Upper lobe of left lung (tissue), 6 donors: ENCODE data around the gene XRCC4. TPM values are rescaled to one million over a fixed set of nuclear protein-coding genes. Genes with fewer than 3 reads are reported as not detected.
A peak's percentile ranks its signal among the peaks of the same experiment; 100 is the strongest.

Experiments used
- ATAC-seq, 2 donors: fragments of 200-7000 bp; cut with Tn5 transposase; one replicate each; pipeline ENCODE4 v1.9.1; 2022; ENCODE audit warnings: mild to moderate bottlenecking in 2 of 2, moderate library complexity in 2 of 2; ENCODE audit not compliant: low FRiP score in 2 of 2
- DNase-seq, 2 donors: peaks; one replicate each; pipeline ENCODE4 v3.0.0-alpha.2; 2019 to 2020
- H3K27ac ChIP-seq, 4 donors: fragments of 200-600 bp; sonication (generic); one replicate each; pipeline ENCODE4 v1.5.1; 2016 to 2019
- H3K27me3 ChIP-seq, 4 donors: fragments of 200-600 bp; sonication (generic); one replicate each; pipeline ENCODE4 v1.5.1; 2017 to 2019
- H3K36me3 ChIP-seq, 4 donors: fragments of 200-600 bp; sonication (generic); one replicate each; pipeline ENCODE4 v1.5.1; 2016 to 2019
- H3K4me1 ChIP-seq, 4 donors: fragments of 200-600 bp; sonication (generic); one replicate each; pipeline ENCODE4 v1.5.1; 2018 to 2019
- H3K4me3 ChIP-seq, 4 donors: fragments of 200-600 bp; sonication (generic); one replicate each; pipeline ENCODE4 v1.5.1; 2017 to 2019; ENCODE audit warnings: mild to moderate bottlenecking in 2 of 4, moderate library complexity in 1 of 4
- H3K9me3 ChIP-seq, 4 donors: fragments of 200-600 bp; sonication (generic); one replicate each; pipeline ENCODE4 v1.5.1; 2018 to 2019
- CTCF ChIP-seq, 6 experiments: fragments of 450-650 bp in 4 of 6; fragments of 200-600 bp in 2 of 6; sonication (generic) in 2 of 6; IDR thresholded peaks; one replicate each; pipeline ENCODE4 v1.5.1; 2016 to 2019; ENCODE audit warnings: antibody characterized with exemption in 6 of 6
- EP300 ChIP-seq, 4 donors: sonication (generic); formaldehyde crosslinking; IDR thresholded peaks; one replicate each; pipeline ENCODE4 v1.5.1; 2017; ENCODE audit warnings: antibody characterized with exemption in 4 of 4, control low read depth in 2 of 4
- POLR2A ChIP-seq, 4 donors: fragments of 450-650 bp; IDR thresholded peaks; one replicate each; pipeline ENCODE4 v1.5.1; 2016 to 2017; ENCODE audit warnings: antibody characterized with exemption in 4 of 4, mild to moderate bottlenecking in 2 of 4
- POLR2AphosphoS5 ChIP-seq, 2 donors: sonication (generic); formaldehyde crosslinking; IDR thresholded peaks; one replicate each; pipeline ENCODE4 v1.5.1; 2017; ENCODE audit warnings: antibody characterized with exemption in 2 of 2
- WGBS, 2 donors: methylation state at CpG; one replicate each; pipeline ENCODE4 v1.1.5; 2017 to 2018; 5-methylcytosine and 5-hydroxymethylcytosine counted together
- total RNA-seq, 6 donors: library from RNA; depleted of rRNA in 4 of 6; stranded (reverse); fragments of >200 nt in 4 of 6; gene quantifications; one replicate each; pipeline versions ENCODE4 v1.1.0 to v1.2.1, GENCODE V29; 2016 to 2021
- donor health status: DM: no; HTN: no; CAD: no; lungs with moderate emphysema.
- donor health status: DM: no; HTN: yes; CAD: no; lungs with severe emphysema.

Gene XRCC4
- total RNA-seq, 6 donors from 2014 or later: 4.4 to 11.8 (median 7.7) TPM

- DNase-seq: no peak
- WGBS, 2 donors: 56 to 79% methylated on average over 3 of the region's 3 CpGs
- Histone ChIP-seq H3K36me3 (no peaks in the 10 kb centered on the region), H3K27me3 (no peaks in the 10 kb centered on the region), H3K4me1 (no peaks in the 10 kb centered on the region), H3K27ac (no peak overlapping the region), H3K4me3 (no peak overlapping the region), H3K9me3 (no peaks in the 10 kb centered on the region)
- no peak for TF ChIP-seq POLR2AphosphoS5 (IDR thresholded peaks at IDR 0.05)
- no peak for TF ChIP-seq POLR2A (IDR thresholded peaks at IDR 0.05)
- no peak for TF ChIP-seq CTCF (IDR thresholded peaks at IDR 0.05)
- TF ChIP-seq EP300 (IDR thresholded peaks at IDR 0.05): no peak
- no peak for ATAC-seq
Measured at GRCh38 chr5:83162601-83163000, 85.3 kb downstream of the XRCC4 start.

GRCh38 chr5:83167538-83167937 lies 90.2 kb downstream of the XRCC4 start:
- no peak for TF ChIP-seq EP300 (IDR thresholded peaks at IDR 0.05)
- TF ChIP-seq POLR2AphosphoS5 (IDR thresholded peaks at IDR 0.05): no peak
- no peak for TF ChIP-seq POLR2A (IDR thresholded peaks at IDR 0.05)
- TF ChIP-seq CTCF (IDR thresholded peaks at IDR 0.05): no peak

GRCh38 chr5:83169571-83170337 lies 92.4 kb downstream of the XRCC4 start:
- 83 to 87% methylated on average over 2 of the region's 2 CpGs for WGBS, 2 donors

More at GRCh38 chr5:83167538-83167937, 90.2 kb downstream of the XRCC4 start:
- H3K27me3 ChIP-seq: no peaks in the 10 kb centered on the region
- H3K4me1 ChIP-seq: no peaks in the 10 kb centered on the region
- DNase-seq (no peak), ATAC-seq (no peak)
- no peaks in the 10 kb centered on the region for H3K9me3 ChIP-seq
- no peak overlapping the region for H3K4me3 ChIP-seq
- no peak overlapping the region for H3K27ac ChIP-seq
- H3K36me3 ChIP-seq: no peaks in the 10 kb centered on the region

GRCh38 chr5:83172011-83172410 lies 94.7 kb downstream of the XRCC4 start:
- ATAC-seq (no peak), DNase-seq (no peak)
- no peaks in the 10 kb centered on the region for H3K4me1 ChIP-seq
- no peak overlapping the region for H3K27ac ChIP-seq
- no peaks in the 10 kb centered on the region for H3K9me3 ChIP-seq
- H3K27me3 ChIP-seq: no peaks in the 10 kb centered on the region
- no peaks in the 10 kb centered on the region for H3K36me3 ChIP-seq
- WGBS, 2 donors: 86 to 90% methylated on average over 1 of the region's 1 CpG
- H3K4me3 ChIP-seq: no peak overlapping the region
- TF ChIP-seq CTCF (IDR thresholded peaks at IDR 0.05) (no peak), EP300 (IDR thresholded peaks at IDR 0.05) (no peak), POLR2A (IDR thresholded peaks at IDR 0.05) (no peak), POLR2AphosphoS5 (IDR thresholded peaks at IDR 0.05) (no peak)

More at GRCh38 chr5:83169571-83170337, 92.4 kb downstream of the XRCC4 start:
- H3K27me3 ChIP-seq: no peaks in the 10 kb centered on the region
- TF ChIP-seq POLR2AphosphoS5 (IDR thresholded peaks at IDR 0.05) (no peak), CTCF (IDR thresholded peaks at IDR 0.05) (no peak), POLR2A (IDR thresholded peaks at IDR 0.05) (no peak), EP300 (IDR thresholded peaks at IDR 0.05) (no peak)
- ATAC-seq (no peak), DNase-seq (no peak)
- no peak overlapping the region for H3K4me3 ChIP-seq
- no peaks in the 10 kb centered on the region for H3K4me1 ChIP-seq
- H3K36me3 ChIP-seq: no peaks in the 10 kb centered on the region
- no peak overlapping the region for H3K27ac ChIP-seq
- no peaks in the 10 kb centered on the region for H3K9me3 ChIP-seq

GRCh38 chr5:83172655-83173054 lies 95.3 kb downstream of the XRCC4 start:
- ATAC-seq: peak in 1 of 2 donors; percentile 93

More at GRCh38 chr5:83172655-83173054, 95.3 kb downstream of the XRCC4 start:
- Histone ChIP-seq H3K4me3 (no peak overlapping the region), H3K36me3 (no peaks in the 10 kb centered on the region), H3K4me1 (no peaks in the 10 kb centered on the region), H3K27ac (no peak overlapping the region), H3K9me3 (no peaks in the 10 kb centered on the region), H3K27me3 (no peaks in the 10 kb centered on the region)
- TF ChIP-seq EP300 (IDR thresholded peaks at IDR 0.05) (no peak), POLR2AphosphoS5 (IDR thresholded peaks at IDR 0.05) (no peak), CTCF (IDR thresholded peaks at IDR 0.05) (no peak), POLR2A (IDR thresholded peaks at IDR 0.05) (no peak)
- DNase-seq: no peak
